ENCODE data around the gene RNF5. TPM values are rescaled to one million over a fixed set of nuclear protein-coding genes. Genes with fewer than 3 reads are reported as not detected.

The RNF5 gene
- total and polyA plus RNA-seq, 9 of the 15 experiments (the other 6 are each of a cell fraction or from before 2014, with no cell fraction given): 62.2 to 245 (median 129) TPM

DNA sequence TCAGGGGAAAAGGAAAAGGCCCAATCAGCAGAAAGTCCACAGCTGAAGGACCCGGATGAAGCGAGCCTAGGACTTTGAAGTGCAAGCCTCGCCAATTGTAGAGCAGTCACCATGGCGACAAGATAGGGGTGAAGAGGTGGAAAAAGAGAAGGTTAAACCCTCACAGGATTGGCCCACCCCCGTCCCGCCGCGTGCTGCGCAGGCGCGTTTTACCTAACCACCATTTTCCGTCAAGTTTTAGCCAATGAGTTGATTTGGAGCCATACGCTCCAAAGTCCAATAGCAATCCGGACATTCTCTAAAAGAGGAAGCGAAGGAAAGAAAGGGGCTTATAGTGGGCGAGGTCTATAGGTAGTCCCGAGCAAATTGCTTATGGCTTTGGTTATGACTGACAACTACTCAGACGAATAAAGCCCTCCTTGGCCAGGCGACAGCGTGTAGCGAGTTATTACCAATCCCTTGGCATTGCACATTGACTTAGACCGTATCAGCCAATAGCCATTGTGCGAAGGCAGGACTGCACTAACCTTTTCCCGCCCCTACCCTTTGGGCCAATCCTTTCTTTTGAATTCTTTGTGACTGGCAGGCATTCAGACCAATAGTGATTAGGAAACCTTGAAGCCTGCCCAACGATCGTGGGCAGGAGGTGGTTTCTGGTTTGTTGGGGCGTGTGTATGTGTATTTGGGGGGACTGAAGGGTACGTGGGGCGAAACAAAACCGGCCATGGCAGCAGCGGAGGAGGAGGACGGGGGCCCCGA lies at the start of gene RNF5 (continued):
- peak; percentile 94 for TF ChIP-seq FOXJ2 (tag; IDR thresholded peaks at IDR 0.05)
- TF ChIP-seq ZBED1 (IDR thresholded peaks at IDR 0.05): no peak
- peak; percentile 97 for TF ChIP-seq NRF1 (conservative IDR thresholded peaks at IDR 0.05 in 1 of 2, IDR thresholded peaks at IDR 0.05 in 1 of 2)
- no peak for TF ChIP-seq PPARD (CRISPR knock-in tag; IDR thresholded peaks at IDR 0.05)
- TF ChIP-seq, protein P1, sequence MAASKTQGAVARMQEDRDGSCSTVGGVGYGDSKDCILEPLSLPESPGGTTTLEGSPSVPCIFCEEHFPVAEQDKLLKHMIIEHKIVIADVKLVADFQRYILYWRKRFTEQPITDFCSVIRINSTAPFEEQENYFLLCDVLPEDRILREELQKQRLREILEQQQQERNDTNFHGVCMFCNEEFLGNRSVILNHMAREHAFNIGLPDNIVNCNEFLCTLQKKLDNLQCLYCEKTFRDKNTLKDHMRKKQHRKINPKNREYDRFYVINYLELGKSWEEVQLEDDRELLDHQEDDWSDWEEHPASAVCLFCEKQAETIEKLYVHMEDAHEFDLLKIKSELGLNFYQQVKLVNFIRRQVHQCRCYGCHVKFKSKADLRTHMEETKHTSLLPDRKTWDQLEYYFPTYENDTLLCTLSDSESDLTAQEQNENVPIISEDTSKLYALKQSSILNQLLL (CRISPR knock-in tag; IDR thresholded peaks at IDR 0.05; ENCODE audit: borderline replicate concordance): no peak
- TF ChIP-seq, protein P2, sequence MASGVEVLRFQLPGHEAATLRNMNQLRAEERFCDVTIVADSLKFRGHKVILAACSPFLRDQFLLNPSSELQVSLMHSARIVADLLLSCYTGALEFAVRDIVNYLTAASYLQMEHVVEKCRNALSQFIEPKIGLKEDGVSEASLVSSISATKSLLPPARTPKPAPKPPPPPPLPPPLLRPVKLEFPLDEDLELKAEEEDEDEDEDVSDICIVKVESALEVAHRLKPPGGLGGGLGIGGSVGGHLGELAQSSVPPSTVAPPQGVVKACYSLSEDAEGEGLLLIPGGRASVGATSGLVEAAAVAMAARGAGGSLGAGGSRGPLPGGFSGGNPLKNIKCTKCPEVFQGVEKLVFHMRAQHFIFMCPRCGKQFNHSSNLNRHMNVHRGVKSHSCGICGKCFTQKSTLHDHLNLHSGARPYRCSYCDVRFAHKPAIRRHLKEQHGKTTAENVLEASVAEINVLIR (CRISPR knock-in tag; IDR thresholded peaks at IDR 0.05): peak; percentile 57; the same call in 1 of the 2 replicates
- no peak for TF ChIP-seq GATAD2A (IDR thresholded peaks at IDR 0.05)
- peak; percentile 99 for TF ChIP-seq RFX1 (IDR thresholded peaks at IDR 0.05)
- TF ChIP-seq MEIS2 (IDR thresholded peaks at IDR 0.05; ENCODE audit: partially characterized antibody): peak; percentile 73
- TF ChIP-seq ZNF197 (CRISPR knock-in tag; IDR thresholded peaks at IDR 0.05; ENCODE audit: low read depth): no peak
- TF ChIP-seq KAT2B (IDR thresholded peaks at IDR 0.05; ENCODE audit: low read depth, low read length): no peak
- no peak for TF ChIP-seq ZKSCAN1 (IDR thresholded peaks at IDR 0.05; ENCODE audit: low read depth, low read length)
- TF ChIP-seq, protein P3, sequence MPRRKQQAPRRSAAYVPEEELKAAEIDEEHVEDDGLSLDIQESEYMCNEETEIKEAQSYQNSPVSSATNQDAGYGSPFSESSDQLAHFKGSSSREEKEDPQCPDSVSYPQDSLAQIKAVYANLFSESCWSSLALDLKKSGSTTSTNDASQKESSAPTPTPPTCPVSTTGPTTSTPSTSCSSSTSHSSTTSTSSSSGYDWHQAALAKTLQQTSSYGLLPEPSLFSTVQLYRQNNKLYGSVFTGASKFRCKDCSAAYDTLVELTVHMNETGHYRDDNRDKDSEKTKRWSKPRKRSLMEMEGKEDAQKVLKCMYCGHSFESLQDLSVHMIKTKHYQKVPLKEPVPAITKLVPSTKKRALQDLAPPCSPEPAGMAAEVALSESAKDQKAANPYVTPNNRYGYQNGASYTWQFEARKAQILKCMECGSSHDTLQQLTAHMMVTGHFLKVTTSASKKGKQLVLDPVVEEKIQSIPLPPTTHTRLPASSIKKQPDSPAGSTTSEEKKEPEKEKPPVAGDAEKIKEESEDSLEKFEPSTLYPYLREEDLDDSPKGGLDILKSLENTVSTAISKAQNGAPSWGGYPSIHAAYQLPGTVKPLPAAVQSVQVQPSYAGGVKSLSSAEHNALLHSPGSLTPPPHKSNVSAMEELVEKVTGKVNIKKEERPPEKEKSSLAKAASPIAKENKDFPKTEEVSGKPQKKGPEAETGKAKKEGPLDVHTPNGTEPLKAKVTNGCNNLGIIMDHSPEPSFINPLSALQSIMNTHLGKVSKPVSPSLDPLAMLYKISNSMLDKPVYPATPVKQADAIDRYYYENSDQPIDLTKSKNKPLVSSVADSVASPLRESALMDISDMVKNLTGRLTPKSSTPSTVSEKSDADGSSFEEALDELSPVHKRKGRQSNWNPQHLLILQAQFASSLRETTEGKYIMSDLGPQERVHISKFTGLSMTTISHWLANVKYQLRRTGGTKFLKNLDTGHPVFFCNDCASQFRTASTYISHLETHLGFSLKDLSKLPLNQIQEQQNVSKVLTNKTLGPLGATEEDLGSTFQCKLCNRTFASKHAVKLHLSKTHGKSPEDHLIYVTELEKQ (CRISPR knock-in tag; IDR thresholded peaks at IDR 0.05): no peak
- no peak for TF ChIP-seq GATAD2B (IDR thresholded peaks at IDR 0.05; ENCODE audit: borderline replicate concordance)
- TF ChIP-seq ASH1L (IDR thresholded peaks at IDR 0.05; ENCODE audit: borderline replicate concordance, low read depth, partially characterized antibody): peak; percentile 98
- no peak for TF ChIP-seq ZNF76 (CRISPR knock-in tag; IDR thresholded peaks at IDR 0.05; ENCODE audit: borderline replicate concordance)
- TF ChIP-seq MTA1 (IDR thresholded peaks at IDR 0.05; ENCODE audit: borderline replicate concordance): no peak
- TF ChIP-seq HDAC6 (IDR thresholded peaks at IDR 0.05; ENCODE audit: low read depth, low read length): no peak
- peak in 1 of 2 experiments; percentile 81; a peak in 1 of 4 replicates for TF ChIP-seq HDAC1 (IDR thresholded peaks at IDR 0.05)
- no peak for TF ChIP-seq NR3C1 (CRISPR knock-in tag; IDR thresholded peaks at IDR 0.05)
- TF ChIP-seq ZNF384 (IDR thresholded peaks at IDR 0.05; ENCODE audit: low read depth, low read length): no peak

Data from K562 (cell line).